Thyroid gland (tissue), 4 donors: ENCODE data around the gene GUCY1B1.

Experiments used
- CTCF ChIP-seq, 6 experiments: fragments of 200-600 bp in 3 of 6; fragments of 450-650 bp in 3 of 6; sonication (generic) in 3 of 6; IDR thresholded peaks; one replicate each; pipeline ENCODE4 v1.5.1; 2016 to 2019; ENCODE audit warnings: antibody characterized with exemption in 6 of 6, mild to moderate bottlenecking in 2 of 6, inconsistent platforms in 1 of 6, moderate library complexity in 1 of 6
- POLR2A ChIP-seq, 2 donors: fragments of 450-650 bp; IDR thresholded peaks; one replicate each; pipeline ENCODE4 v1.6.1; 2017; ENCODE audit warnings: antibody characterized with exemption in 2 of 2, mild to moderate bottlenecking in 2 of 2, moderate library complexity in 1 of 2

DNA sequence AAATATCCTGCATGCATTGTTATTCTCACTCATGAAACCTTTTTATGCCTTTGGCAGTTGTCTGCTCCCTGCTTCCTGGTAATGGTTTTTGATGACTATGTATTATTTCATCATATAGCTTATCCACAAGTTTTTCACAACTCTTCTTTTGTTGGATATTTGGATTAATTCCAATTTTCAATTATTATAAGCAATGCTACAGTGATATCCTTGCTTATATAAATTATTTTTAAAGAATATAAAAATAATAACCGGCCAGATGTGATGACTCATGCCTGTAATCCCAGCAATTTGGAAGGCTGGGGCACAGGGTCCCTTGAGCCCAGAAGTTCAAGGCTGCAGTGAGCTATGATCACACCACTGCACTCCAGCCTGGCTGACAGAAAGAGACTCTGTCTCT, 60.2 kb downstream of the GUCY1B1 start:
- no peak for TF ChIP-seq CTCF (IDR thresholded peaks at IDR 0.05)
- TF ChIP-seq POLR2A (IDR thresholded peaks at IDR 0.05): no peak
